ENCODE results near the gene CNTN3.

- TF ChIP-seq POLR2A (IDR thresholded peaks at IDR 0.05) = no peak
- TF ChIP-seq CTCF (IDR thresholded peaks at IDR 0.05) = no peak
These were observed 18.6 kb upstream of the CNTN3 start for GRCh38 chr3:74633021-74633420.
